Neural cell (in vitro differentiated cells): ENCODE results near the gene COL23A1. TPM values are rescaled to one million over a fixed set of nuclear protein-coding genes. Genes with fewer than 3 reads are reported as not detected.
"Not testable (repeated sequence)": the region's sequence is repeated elsewhere in the genome, so short reads cannot be mapped to it uniquely, and the experiment has no call there.

ENCODE experiments used
- H2AFZ ChIP-seq: fragments of 200-600, 300-800 bp; sonication (generic), shearing (Covaris generic); 2 replicates; pipeline ENCODE4 v1.6.0; 2014; ENCODE audit warnings: low read depth, mild to moderate bottlenecking, antibody characterized with exemption, low read length, moderate library complexity
- H3F3A ChIP-seq: fragments of 200-600 bp; shearing (Covaris generic); 2 replicates; pipeline ENCODE4 v1.6.1; 2016; ENCODE audit warnings: mild to moderate bottlenecking, moderate library complexity, mixed read lengths, antibody characterized with exemption, low read length; ENCODE audit not compliant: insufficient read depth, poor library complexity, severe bottlenecking
- H3K27ac ChIP-seq: fragments of 200-600, 300-800 bp; sonication (generic), shearing (Covaris generic); 2 replicates; pipeline ENCODE4 v1.5.1; 2014; ENCODE audit warnings: mild to moderate bottlenecking, low read length, moderate library complexity
- H3K27me3 ChIP-seq: fragments of 300-800, 200-600 bp; sonication (generic), shearing (Covaris generic); 2 replicates; pipeline ENCODE4 v1.6.0; 2014; ENCODE audit warnings: mild to moderate bottlenecking, low read depth, low read length, moderate library complexity; ENCODE audit not compliant: insufficient read depth
- H3K36me3 ChIP-seq: fragments of 300-800, 200-600 bp; sonication (generic), shearing (Covaris generic); 2 replicates; pipeline ENCODE4 v1.5.1; 2014; ENCODE audit warnings: mild to moderate bottlenecking, antibody characterized with exemption, low read length, moderate library complexity; ENCODE audit not compliant: insufficient read depth
- H3K4me2 ChIP-seq: fragments of 300-800, 200-600 bp; sonication (generic), shearing (Covaris generic); 2 replicates; pipeline ENCODE4 v1.6.0; 2014; ENCODE audit warnings: mild to moderate bottlenecking, low read length
- H3K4me3 ChIP-seq: fragments of 300-800, 200-600 bp; sonication (generic), shearing (Covaris generic); 2 replicates; pipeline ENCODE4 v1.5.1; 2014; ENCODE audit warnings: mild to moderate bottlenecking, low read length, moderate library complexity
- H3K79me2 ChIP-seq: fragments of 200-600 bp; shearing (Covaris generic); replicated peaks from 2 replicates; pipeline ENCODE4 v1.6.0; 2014; ENCODE audit warnings: mild to moderate bottlenecking, low read length, moderate library complexity; ENCODE audit not compliant: insufficient read depth
- H3K9ac ChIP-seq: fragments of 300-800, 200-600 bp; sonication (generic), shearing (Covaris generic); 2 replicates; pipeline ENCODE4 v1.6.1; 2016; ENCODE audit warnings: mild to moderate bottlenecking, low read length, mixed read lengths
- H3K9me2 ChIP-seq: fragments of 200-600 bp; shearing (Covaris generic); 2 replicates; pipeline ENCODE4 v1.6.1; 2016; ENCODE audit warnings: mild to moderate bottlenecking, low read length, mixed read lengths; ENCODE audit not compliant: insufficient read depth
- H3K9me3 ChIP-seq: fragments of 200-600, 300-800 bp; sonication (generic), shearing (Covaris generic); 2 replicates; pipeline ENCODE4 v1.6.1; 2016; ENCODE audit warnings: mild to moderate bottlenecking, mixed run types, low read length, moderate library complexity, mixed read lengths
- H4K20me1 ChIP-seq: fragments of 200-600 bp; shearing (Covaris generic); 2 replicates; pipeline ENCODE4 v1.6.1; 2016; ENCODE audit warnings: mild to moderate bottlenecking, mixed run types; ENCODE audit not compliant: insufficient read depth
- CTCF ChIP-seq: fragments of 450-650 bp; IDR thresholded peaks from 2 replicates; pipeline ENCODE4 v1.5.1; 2014; ENCODE audit warnings: antibody characterized with exemption, mild to moderate bottlenecking, moderate library complexity; ENCODE audit not compliant: poor library complexity, severe bottlenecking
- EP300 ChIP-seq: fragments of 450-650 bp; conservative IDR thresholded peaks from 2 replicates; pipeline ENCODE4 v1.6.1; 2014; ENCODE audit warnings: antibody characterized with exemption, mild to moderate bottlenecking, moderate library complexity; ENCODE audit not compliant: poor library complexity, severe bottlenecking
- EZH2 ChIP-seq: fragments of 200-600, 300-800 bp; shearing (Covaris generic), sonication (generic); IDR thresholded peaks from 2 replicates; pipeline ENCODE4 v1.6.1; 2014; ENCODE audit warnings: antibody characterized with exemption, low read length, borderline replicate concordance, mild to moderate bottlenecking; ENCODE audit not compliant: insufficient read depth, poor library complexity, severe bottlenecking
- MXI1 ChIP-seq: fragments of 450-650 bp; conservative IDR thresholded peaks from 2 replicates; pipeline ENCODE4 v1.6.1; 2014; ENCODE audit warnings: antibody characterized with exemption, mild to moderate bottlenecking; ENCODE audit not compliant: poor library complexity, severe bottlenecking
- POLR2AphosphoS5 ChIP-seq: IDR thresholded peaks from 2 replicates; pipeline ENCODE4 v1.6.1; 2012
- RAD21 ChIP-seq: fragments of 450-650 bp; conservative IDR thresholded peaks from 2 replicates; pipeline ENCODE4 v1.6.1; 2014; ENCODE audit warnings: antibody characterized with exemption, mild to moderate bottlenecking, moderate library complexity
- REST ChIP-seq: IDR thresholded peaks from 2 replicates; pipeline ENCODE4 v1.6.1; 2012; ENCODE audit warnings: borderline replicate concordance
- SMC3 ChIP-seq: fragments of 450-650 bp; conservative IDR thresholded peaks from 2 replicates; pipeline ENCODE4 v1.6.1; 2014; ENCODE audit warnings: antibody characterized with exemption, mild to moderate bottlenecking, moderate library complexity; ENCODE audit not compliant: poor library complexity
- TAF1 ChIP-seq: IDR thresholded peaks from 2 replicates; pipeline ENCODE4 v1.6.1; 2012; ENCODE audit warnings: low read depth
- polyA plus RNA-seq: library from polyadenylated mRNA; depleted of rRNA; stranded (reverse); fragments of >200 nt; gene quantifications from 2 replicates; pipeline ENCODE4 v1.2.3, GENCODE V29; 2014

Gene COL23A1
- polyA plus RNA-seq, 1 donor from 2014 or later, result not detected

GRCh38 chr5:178240341-178240741 lies 349.9 kb downstream of the COL23A1 start:
- no peaks in the 10 kb centered on the region for H3F3A ChIP-seq
- H3K27ac ChIP-seq, result no peak overlapping the region
- no peaks in the 10 kb centered on the region for H3K9me3 ChIP-seq
- H3K79me2 ChIP-seq, result no peaks in the 10 kb centered on the region
- no peak overlapping the region for H3K4me2 ChIP-seq
- no peaks in the 10 kb centered on the region for H3K36me3 ChIP-seq
- no peak overlapping the region for H3K4me3 ChIP-seq
- TF ChIP-seq EZH2, result no peak
- no peak for TF ChIP-seq RAD21
- no peak for TF ChIP-seq SMC3
- TF ChIP-seq POLR2AphosphoS5, result no peak
- TF ChIP-seq MXI1, result no peak
- no peak for TF ChIP-seq EP300
- no peak for TF ChIP-seq REST
- TF ChIP-seq TAF1, result no peak
- TF ChIP-seq CTCF, result no peak
- no peaks in the 10 kb centered on the region for H3K27me3 ChIP-seq
- no peaks in the 10 kb centered on the region for H3K9me2 ChIP-seq
- H2AFZ ChIP-seq, result no peak overlapping the region
- H3K9ac ChIP-seq, result no peak overlapping the region
- H4K20me1 ChIP-seq, result no peaks in the 10 kb centered on the region

GRCh38 chr5:178239626-178240301 lies 350.4 kb downstream of the COL23A1 start:
- not testable (repeated sequence) for H3K27me3 ChIP-seq, H3K9ac ChIP-seq, H3F3A ChIP-seq, H3K79me2 ChIP-seq, H3K36me3 ChIP-seq, H3K27ac ChIP-seq, H2AFZ ChIP-seq, H3K9me3 ChIP-seq, H4K20me1 ChIP-seq, H3K4me3 ChIP-seq, H3K9me2 ChIP-seq, H3K4me2 ChIP-seq
